Measurements from ENCODE around the gene NCOR1. TPM values are rescaled to one million over a fixed set of nuclear protein-coding genes. Genes with fewer than 3 reads are reported as not detected.
"Not testable (repeated sequence)": the region's sequence is repeated elsewhere in the genome, so short reads cannot be mapped to it uniquely, and the experiment has no call there.

The NCOR1 gene
- total RNA-seq, 1 donor from 2014 or later = 137 TPM

- intact Hi-C loops (cut with DNase I) = no loop called here
- Histone ChIP-seq H3K4me3 (peak overlapping the region; percentile 87), H3K9me3 (no peaks in the 10 kb centered on the region), H3K27ac (peak overlapping the region; percentile 97), H3K36me3 (no peaks in the 10 kb centered on the region), H3K4me1 (peaks cover 46% of the 10 kb centered on the region), H3K27me3 (ENCODE audit: low read depth) (no peaks in the 10 kb centered on the region)
- peak; percentile 78 to 79 for ATAC-seq
- no peak for TF ChIP-seq CTCF (IDR thresholded peaks at IDR 0.05)
- DNase-seq = peak; percentile 71
Measured at GRCh38 chr17:16215002-16215272, 397 bp downstream of the NCOR1 start.

GRCh38 chr17:16214190-16215001 is 938 bp downstream of the NCOR1 start:
- ATAC-seq = no peak
- Histone ChIP-seq H3K4me3 (peak overlapping the region; percentile 87), H3K9me3 (no peaks in the 10 kb centered on the region), H3K27ac (peak overlapping the region; percentile 97), H3K27me3 (ENCODE audit: low read depth) (no peaks in the 10 kb centered on the region), H3K4me1 (peaks cover 46% of the 10 kb centered on the region), H3K36me3 (no peaks in the 10 kb centered on the region)
- no peak for TF ChIP-seq CTCF (IDR thresholded peaks at IDR 0.05)
- intact Hi-C loops (cut with DNase I) = no loop called here
- DNase-seq = no peak

DNA sequence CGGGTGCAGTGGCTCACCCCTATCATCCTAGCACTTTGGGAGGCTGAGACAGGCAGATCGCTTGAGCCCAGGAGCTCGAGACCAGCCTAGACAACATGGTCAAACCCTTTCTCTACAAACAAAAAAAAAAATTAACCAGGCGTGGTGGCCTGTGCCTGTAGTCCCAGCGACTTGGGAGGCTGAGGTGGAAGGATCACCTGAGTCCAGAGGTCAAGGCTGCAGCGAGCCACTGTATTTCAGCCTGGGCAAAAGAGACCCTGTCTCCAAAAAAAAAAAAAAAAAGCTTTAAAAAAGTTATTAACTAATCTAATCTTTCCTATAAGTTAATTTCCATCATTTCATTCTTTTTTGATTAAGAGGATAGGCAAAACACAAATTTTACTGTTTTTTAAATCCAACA is 2.5 kb downstream of the NCOR1 start:
- no peak overlapping the region for H3K27ac ChIP-seq
- no peak for TF ChIP-seq CTCF (IDR thresholded peaks at IDR 0.05)
- no peak for DNase-seq
- no peaks in the 10 kb centered on the region for H3K27me3 ChIP-seq (ENCODE audit: low read depth)
- H3K36me3 ChIP-seq = no peaks in the 10 kb centered on the region
- peaks cover 37% of the 10 kb centered on the region for H3K4me1 ChIP-seq
- no peak overlapping the region for H3K4me3 ChIP-seq
- no peak for ATAC-seq
- intact Hi-C loops (cut with DNase I) = no loop called here
- H3K9me3 ChIP-seq = no peaks in the 10 kb centered on the region

DNA sequence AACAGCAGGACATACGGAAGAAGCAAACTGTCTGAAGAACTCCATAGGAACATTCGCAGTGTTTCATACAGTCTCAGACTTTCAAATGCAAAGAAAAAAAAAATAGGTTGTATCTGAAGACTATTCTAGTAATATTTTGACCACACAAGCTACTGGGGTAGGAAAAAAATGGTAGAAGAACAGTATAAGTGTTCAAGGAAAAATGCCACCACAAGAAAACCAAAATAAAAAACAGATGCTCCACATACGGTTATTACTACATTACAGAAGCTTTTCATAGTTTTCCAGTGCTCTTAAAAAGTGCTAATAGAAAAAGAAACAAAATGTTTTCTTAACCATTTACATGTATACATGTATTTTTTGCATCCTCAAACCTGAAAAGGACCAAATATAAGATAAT is 3.7 kb downstream of the NCOR1 start:
- peaks cover 31% of the 10 kb centered on the region for H3K4me1 ChIP-seq
- H3K27ac ChIP-seq = no peak overlapping the region
- intact Hi-C loops (cut with DNase I) = no loop called here
- no peak overlapping the region for H3K4me3 ChIP-seq
- no peak for ATAC-seq
- no peaks in the 10 kb centered on the region for H3K36me3 ChIP-seq
- DNase-seq = no peak
- TF ChIP-seq CTCF (IDR thresholded peaks at IDR 0.05) = no peak
- H3K9me3 ChIP-seq = no peaks in the 10 kb centered on the region
- H3K27me3 ChIP-seq (ENCODE audit: low read depth) = no peaks in the 10 kb centered on the region

DNA sequence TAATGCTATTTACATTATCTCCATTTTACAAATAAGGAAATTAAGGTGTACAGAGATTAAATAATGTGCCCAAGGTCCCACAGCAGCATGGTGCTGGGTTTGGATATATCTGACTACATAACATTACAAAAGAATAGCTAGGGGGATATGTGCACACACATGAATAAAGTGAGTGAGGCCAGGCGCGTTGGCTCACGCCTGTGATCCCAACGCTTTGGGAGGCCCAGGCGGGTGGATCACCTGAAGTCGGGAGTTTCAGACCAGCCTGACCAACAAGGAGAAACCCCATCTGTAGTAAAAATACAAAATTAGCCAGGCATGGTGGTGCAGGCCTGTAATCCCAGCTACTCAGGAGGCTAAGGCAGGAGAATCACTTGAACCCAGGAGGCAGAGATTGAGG is 10.6 kb downstream of the NCOR1 start:
- H3K27ac ChIP-seq; intact Hi-C loops (cut with DNase I); H3K27me3 ChIP-seq (ENCODE audit: low read depth); H3K9me3 ChIP-seq; DNase-seq; H3K36me3 ChIP-seq; ATAC-seq; H3K4me3 ChIP-seq: not testable (repeated sequence)
- peaks cover 42% of the 10 kb centered on the region for H3K4me1 ChIP-seq

GRCh38 chr17:16202554-16203500 is 12.5 kb downstream of the NCOR1 start:
- peak in 1 of 2 donors; percentile 44 for ATAC-seq
- H3K36me3 ChIP-seq; intact Hi-C loops (cut with DNase I); H3K27me3 ChIP-seq (ENCODE audit: low read depth); H3K4me3 ChIP-seq; DNase-seq; H3K9me3 ChIP-seq: not testable (repeated sequence)
- Histone ChIP-seq H3K27ac (peak overlapping the region; percentile 37), H3K4me1 (peaks cover 56% of the 10 kb centered on the region)

DNA sequence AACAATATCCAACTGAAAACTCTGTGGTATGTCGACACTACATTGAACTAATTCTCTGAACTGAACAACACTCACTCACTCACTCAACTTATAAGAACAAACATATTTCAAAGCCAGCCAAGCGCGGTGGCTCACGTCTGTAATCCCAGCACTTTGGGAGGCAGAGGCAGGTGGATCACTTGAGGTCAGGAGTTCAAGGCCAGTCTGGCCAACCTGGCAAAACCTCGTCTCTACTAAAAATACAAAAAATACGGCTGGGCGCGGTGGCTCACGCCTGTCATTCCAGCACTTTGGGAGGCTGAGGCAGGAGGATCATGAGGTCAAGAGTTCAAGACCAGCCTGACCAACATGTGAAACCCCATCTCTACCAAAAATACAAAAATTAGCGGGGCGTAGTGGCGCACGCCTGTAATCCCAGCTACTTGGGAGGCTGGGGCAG is 13.6 kb downstream of the NCOR1 start:
- intact Hi-C loops (cut with DNase I); DNase-seq; H3K27me3 ChIP-seq (ENCODE audit: low read depth); H3K36me3 ChIP-seq; H3K4me3 ChIP-seq; H3K9me3 ChIP-seq; H3K27ac ChIP-seq: not testable (repeated sequence)
- peak in 1 of 2 donors; percentile 40 for ATAC-seq
- H3K4me1 ChIP-seq = peaks cover 56% of the 10 kb centered on the region
